ENCODE data around the gene CTU2. TPM values are rescaled to one million over a fixed set of nuclear protein-coding genes. Genes with fewer than 3 reads are reported as not detected.

Gene CTU2
- total RNA-seq, 1 experiment from 2014 or later, result 52.4 TPM

GRCh38 chr16:88747588-88748301 lies 41.4 kb downstream of the CTU2 start:
- POLR2A ChIA-PET, result no interaction called here

GRCh38 chr16:88748364-88748763 lies 42.1 kb downstream of the CTU2 start:
- Mint-ChIP-seq H3K36me3 (no peaks in the 10 kb centered on the region), H3K4me1 (peaks cover 14% of the 10 kb centered on the region), H3K9me3 (no peaks in the 10 kb centered on the region), H3K4me3 (no peak overlapping the region), H3K27me3 (ENCODE audit: low read depth) (no peaks in the 10 kb centered on the region), H3K27ac (no peak overlapping the region)
- ChIA-PET POLR2A (interaction anchor here (0.7 kb wide), 1 partner anchor 25 kb away, joined by 3 read pairs; no protein-coding TSS in a partner anchor), CTCF (interaction anchor here (0.7 to 5.3 kb wide), 6 partner anchors 11 to 36 kb away, joined by 3 to 80 read pairs (median 8); no protein-coding TSS in a partner anchor)
- TF ChIP-seq FOXP1 (CRISPR knock-in tag; IDR thresholded peaks at IDR 0.05; ENCODE audit: borderline replicate concordance) (peak; percentile 57; the same call in 1 of the 2 replicates), RORB (CRISPR knock-in tag; IDR thresholded peaks at IDR 0.05) (no peak), NFYB (CRISPR knock-in tag; conservative IDR thresholded peaks at IDR 0.05; ENCODE audit: low read depth) (0 out of 2 replicates have a peak, but pooled peaks have one; percentile 9)
- ATAC-seq (no peak), DNase-seq (ENCODE audit: low spot score) (no peak)

More at GRCh38 chr16:88747588-88748301, 41.4 kb downstream of the CTU2 start:
- no peak overlapping the region for H3K27ac Mint-ChIP-seq
- CTCF ChIA-PET, result interaction anchor here (1.0 to 5.4 kb wide), 6 partner anchors 9 to 36 kb away, joined by 4 to 81 read pairs (median 12); no protein-coding TSS in a partner anchor
- H3K36me3 Mint-ChIP-seq, result no peaks in the 10 kb centered on the region
- H3K9me3 Mint-ChIP-seq, result no peaks in the 10 kb centered on the region
- H3K4me3 Mint-ChIP-seq, result no peak overlapping the region
- peaks cover 13% of the 10 kb centered on the region for H3K4me1 Mint-ChIP-seq
- TF ChIP-seq NR1H2 (CRISPR knock-in tag; IDR thresholded peaks at IDR 0.05), result no peak
- peak; percentile 41; the same call in 1 of the 2 replicates for TF ChIP-seq CTCF (IDR thresholded peaks at IDR 0.05)
- ATAC-seq (peak; percentile 88), DNase-seq (ENCODE audit: low spot score) (peak; percentile 87)
- H3K27me3 Mint-ChIP-seq (ENCODE audit: low read depth), result no peaks in the 10 kb centered on the region

- Mint-ChIP-seq H3K27me3 (ENCODE audit: low read depth) (no peaks in the 10 kb centered on the region), H3K9me3 (no peaks in the 10 kb centered on the region), H3K27ac (no peak overlapping the region), H3K4me1 (peaks cover 14% of the 10 kb centered on the region), H3K4me3 (no peak overlapping the region), H3K36me3 (no peaks in the 10 kb centered on the region)
- ATAC-seq (no peak), DNase-seq (ENCODE audit: low spot score) (no peak)
- POLR2A ChIA-PET, result no interaction called here
- TF ChIP-seq SOX15 (CRISPR knock-in tag; IDR thresholded peaks at IDR 0.05) (no peak), SMAD3 (CRISPR knock-in tag; IDR thresholded peaks at IDR 0.05; ENCODE audit: borderline replicate concordance) (no peak), EMX1 (CRISPR knock-in tag; IDR thresholded peaks at IDR 0.05) (no peak), HMGA2 (CRISPR knock-in tag; IDR thresholded peaks at IDR 0.05) (no peak), ZNF219 (CRISPR knock-in tag; IDR thresholded peaks at IDR 0.05; ENCODE audit: borderline replicate concordance) (no peak), PREB (CRISPR knock-in tag; IDR thresholded peaks at IDR 0.05; ENCODE audit: borderline replicate concordance) (no peak)
- CTCF ChIA-PET, result interaction anchor here (1.0 to 5.3 kb wide), 2 partner anchors 10 to 13 kb away, joined by 3 to 80 read pairs; no protein-coding TSS in a partner anchor
These were observed 43.1 kb downstream of the CTU2 start for GRCh38 chr16:88749358-88749757.

- H3K27ac Mint-ChIP-seq, result no peak overlapping the region
- no peaks in the 10 kb centered on the region for H3K9me3 Mint-ChIP-seq
- ChIA-PET POLR2A (no interaction called here), CTCF (interaction anchor here (1.7 to 2.3 kb wide), 2 partner anchors 13 kb away, joined by 6 to 15 read pairs; no protein-coding TSS in a partner anchor)
- H3K27me3 Mint-ChIP-seq (ENCODE audit: low read depth), result no peaks in the 10 kb centered on the region
- peaks cover 16% of the 10 kb centered on the region for H3K4me1 Mint-ChIP-seq
- no peak overlapping the region for H3K4me3 Mint-ChIP-seq
- H3K36me3 Mint-ChIP-seq, result no peaks in the 10 kb centered on the region
- ATAC-seq (no peak), DNase-seq (ENCODE audit: low spot score) (no peak)
- TF ChIP-seq NFE2L1 (CRISPR knock-in tag; IDR thresholded peaks at IDR 0.05) (no peak), ZNF121 (CRISPR knock-in tag; IDR thresholded peaks at IDR 0.05) (no peak), ZNF263 (CRISPR knock-in tag; IDR thresholded peaks at IDR 0.05; ENCODE audit: low read depth) (no peak), E2F5 (CRISPR knock-in tag; IDR thresholded peaks at IDR 0.05) (no peak), ZNF423 (CRISPR knock-in tag; IDR thresholded peaks at IDR 0.05) (no peak)
These were observed 44.6 kb downstream of the CTU2 start for GRCh38 chr16:88750854-88751253.
